ENCODE measurements around the gene DNAH5.

The DNAH5 gene

GRCh38 chr5:13921578-13921977 lies 22.9 kb downstream of the DNAH5 start:
- Histone ChIP-seq H3K4me3 (ENCODE audit: low read depth, low read length) (no peak overlapping the region), H3K27ac (no peak overlapping the region), H3K36me3 (replicated peaks) (no peaks in the 10 kb centered on the region), H3K27me3 (replicated peaks) (no peaks in the 10 kb centered on the region)
- in situ Hi-C loops (cut with HindIII; ENCODE audit: low pct_ligation_motif_present, low sequenced_read_pairs), result no loop called here
- no peak for TF ChIP-seq CTCF (IDR thresholded peaks at IDR 0.05; ENCODE audit: low read depth, low read length, missing control alignments)
- DNase-seq, result peak; percentile 17

GRCh38 chr5:13919786-13920185 lies 24.7 kb downstream of the DNAH5 start:
- Histone ChIP-seq H3K4me3 (ENCODE audit: low read depth, low read length) (no peak overlapping the region), H3K36me3 (replicated peaks) (no peaks in the 10 kb centered on the region), H3K27ac (no peak overlapping the region), H3K27me3 (replicated peaks) (no peaks in the 10 kb centered on the region)
- in situ Hi-C loops (cut with HindIII; ENCODE audit: low pct_ligation_motif_present, low sequenced_read_pairs), result no loop called here
- TF ChIP-seq CTCF (IDR thresholded peaks at IDR 0.05; ENCODE audit: low read depth, low read length, missing control alignments), result no peak
- DNase-seq, result no peak

GRCh38 chr5:13919087-13919486 lies 25.4 kb downstream of the DNAH5 start:
- no peak for TF ChIP-seq CTCF (IDR thresholded peaks at IDR 0.05; ENCODE audit: low read depth, low read length, missing control alignments)
- no peak for DNase-seq
- in situ Hi-C loops (cut with HindIII; ENCODE audit: low pct_ligation_motif_present, low sequenced_read_pairs), result no loop called here

GRCh38 chr5:13917061-13917460 lies 27.4 kb downstream of the DNAH5 start:
- in situ Hi-C loops (cut with HindIII; ENCODE audit: low pct_ligation_motif_present, low sequenced_read_pairs), result no loop called here
- no peak for DNase-seq
- H3K27me3 ChIP-seq (replicated peaks), result no peaks in the 10 kb centered on the region
- no peak overlapping the region for H3K27ac ChIP-seq
- no peak overlapping the region for H3K4me3 ChIP-seq (ENCODE audit: low read depth, low read length)
- H3K36me3 ChIP-seq (replicated peaks), result no peaks in the 10 kb centered on the region
- no peak for TF ChIP-seq CTCF (IDR thresholded peaks at IDR 0.05; ENCODE audit: low read depth, low read length, missing control alignments)

More at GRCh38 chr5:13919087-13919486, 25.4 kb downstream of the DNAH5 start:
- Histone ChIP-seq H3K36me3 (replicated peaks) (no peaks in the 10 kb centered on the region), H3K27ac (no peak overlapping the region), H3K4me3 (ENCODE audit: low read depth, low read length) (no peak overlapping the region), H3K27me3 (replicated peaks) (no peaks in the 10 kb centered on the region)

GRCh38 chr5:13913962-13914361 lies 30.5 kb downstream of the DNAH5 start:
- in situ Hi-C loops (cut with HindIII; ENCODE audit: low pct_ligation_motif_present, low sequenced_read_pairs), result no loop called here
- H3K27ac ChIP-seq, result no peak overlapping the region
- no peak overlapping the region for H3K4me3 ChIP-seq (ENCODE audit: low read depth, low read length)
- no peak for TF ChIP-seq CTCF (IDR thresholded peaks at IDR 0.05; ENCODE audit: low read depth, low read length, missing control alignments)
- no peaks in the 10 kb centered on the region for H3K27me3 ChIP-seq (replicated peaks)
- no peaks in the 10 kb centered on the region for H3K36me3 ChIP-seq (replicated peaks)
- no peak for DNase-seq

GRCh38 chr5:13910637-13911288 lies 33.7 kb downstream of the DNAH5 start:
- DNase-seq, result no peak
- no peaks in the 10 kb centered on the region for H3K36me3 ChIP-seq (replicated peaks)
- no peak overlapping the region for H3K4me3 ChIP-seq (ENCODE audit: low read depth, low read length)
- TF ChIP-seq CTCF (IDR thresholded peaks at IDR 0.05; ENCODE audit: low read depth, low read length, missing control alignments), result no peak
- H3K27ac ChIP-seq, result no peak overlapping the region
- H3K27me3 ChIP-seq (replicated peaks), result no peaks in the 10 kb centered on the region
- in situ Hi-C loops (cut with HindIII; ENCODE audit: low pct_ligation_motif_present, low sequenced_read_pairs), result no loop called here
